HG03442 (cell line): ENCODE measurements around the gene C1R.
A peak's percentile ranks its signal among the peaks of the same experiment; 100 is the strongest.
"Not testable (repeated sequence)": the region's sequence is repeated elsewhere in the genome, so short reads cannot be mapped to it uniquely, and the experiment has no call there.

Experiments used
- ATAC-seq: cut with Tn5 transposase; IDR thresholded peaks from one replicate; pipeline ENCODE4 v1.9.1; 2021; ENCODE audit warnings: mild to moderate bottlenecking, moderate library complexity; ENCODE audit not compliant: unreplicated experiment

Gene C1R

GRCh38 chr12:7121324-7121723, 29.1 kb upstream of the C1R start:
- no peak for ATAC-seq

DNA sequence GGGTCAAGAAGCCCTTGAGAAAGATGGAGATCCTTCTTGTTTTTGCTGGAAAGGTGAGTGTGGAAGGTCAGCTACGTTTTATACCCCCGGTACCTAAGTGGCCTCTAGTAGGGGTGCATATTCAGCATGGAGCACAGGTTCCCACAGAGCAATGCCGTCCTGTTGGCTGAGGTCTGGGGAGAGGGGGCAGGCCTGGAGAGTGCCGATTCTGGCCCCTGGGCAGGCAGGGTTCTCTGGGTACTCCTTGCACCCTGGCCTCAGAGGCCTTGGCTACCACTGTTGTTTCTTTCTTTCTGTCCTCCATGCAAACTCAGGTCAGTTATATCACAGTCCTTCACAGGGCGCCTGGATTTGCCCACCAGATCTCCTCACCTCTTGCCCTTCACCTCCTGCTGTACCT, 27.9 kb upstream of the C1R start:
- no peak for ATAC-seq

DNA sequence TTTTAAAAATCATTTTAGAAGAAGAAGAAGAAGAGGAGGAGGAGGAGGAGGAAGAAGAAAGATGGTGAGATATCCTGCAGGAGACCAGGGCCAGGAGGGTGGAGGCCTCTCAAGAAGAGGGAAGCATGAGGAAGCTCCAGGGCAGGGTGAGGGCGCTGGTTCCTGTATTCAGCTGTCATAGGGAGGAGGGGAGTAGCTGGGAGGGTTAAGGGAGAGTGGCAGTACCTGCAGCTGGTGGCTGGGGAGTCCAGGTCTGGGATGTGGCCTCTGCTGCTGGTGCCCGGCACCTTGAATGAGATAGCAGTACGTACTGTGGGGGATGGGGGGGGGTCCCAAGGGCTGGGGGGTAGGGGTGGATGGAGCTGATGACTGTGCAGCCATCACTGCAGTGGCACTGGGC, 26.6 kb upstream of the C1R start:
- ATAC-seq: no peak

DNA sequence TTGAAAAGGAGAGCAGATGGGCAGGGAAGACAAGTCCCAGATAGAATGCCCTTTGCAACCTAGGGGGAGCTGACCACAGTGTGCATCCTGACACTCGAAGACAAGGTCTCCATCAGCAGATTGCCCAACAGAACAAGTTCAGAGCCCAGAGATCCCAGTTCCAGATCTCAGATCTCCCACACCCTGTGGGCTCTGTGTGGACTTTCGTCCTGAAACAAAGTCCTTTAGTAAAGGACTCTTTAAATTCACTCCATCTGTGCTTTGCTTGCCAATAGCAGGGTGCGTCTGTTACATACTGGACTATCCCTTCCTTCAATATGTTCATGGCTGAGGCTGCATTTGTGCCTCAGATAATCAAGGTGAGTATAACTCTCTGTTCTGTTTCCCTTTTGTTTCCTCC, 25.4 kb upstream of the C1R start:
- ATAC-seq: no peak

DNA sequence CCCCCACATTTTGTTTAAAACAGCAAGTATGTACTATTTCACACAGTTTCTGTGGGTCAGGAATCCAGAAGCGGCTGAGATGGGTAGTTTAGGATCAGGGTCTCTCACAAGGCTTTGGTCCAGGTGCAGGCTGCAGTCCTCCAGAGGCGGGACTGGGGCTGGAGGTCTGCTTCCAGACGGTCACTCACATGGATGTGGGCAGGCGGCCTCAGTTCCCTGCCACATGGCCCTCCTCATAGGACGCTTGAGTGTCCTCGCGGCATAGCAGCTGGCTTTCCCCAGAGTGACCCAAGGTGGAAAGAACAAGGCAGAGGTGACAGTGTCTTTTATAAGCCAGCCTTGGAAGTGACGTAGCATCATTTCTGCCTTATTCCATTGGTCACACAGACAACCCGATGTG, 24.7 kb upstream of the C1R start:
- ATAC-seq: no peak

GRCh38 chr12:7116196-7116595, 24.0 kb upstream of the C1R start:
- ATAC-seq: no peak

DNA sequence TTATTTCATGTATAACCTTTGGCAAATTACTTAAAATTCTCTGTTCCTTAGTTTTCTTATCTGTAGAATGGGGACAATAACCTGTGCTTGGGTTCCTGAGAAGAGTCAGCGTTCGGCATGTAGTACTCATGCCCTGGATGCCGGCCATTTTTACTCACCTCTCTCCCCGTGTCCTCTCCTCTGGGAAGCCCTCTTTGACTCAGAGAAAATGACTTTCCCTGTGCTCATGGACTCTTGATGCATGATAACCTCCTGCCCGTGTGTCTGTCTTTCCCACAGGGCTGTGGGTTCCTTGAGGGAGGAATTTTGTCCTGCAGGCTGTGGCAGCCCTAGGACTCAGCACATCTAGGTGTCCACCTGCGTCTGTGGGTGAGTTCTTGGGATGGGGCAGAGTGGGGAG, 22.6 kb upstream of the C1R start:
- ATAC-seq: no peak

DNA sequence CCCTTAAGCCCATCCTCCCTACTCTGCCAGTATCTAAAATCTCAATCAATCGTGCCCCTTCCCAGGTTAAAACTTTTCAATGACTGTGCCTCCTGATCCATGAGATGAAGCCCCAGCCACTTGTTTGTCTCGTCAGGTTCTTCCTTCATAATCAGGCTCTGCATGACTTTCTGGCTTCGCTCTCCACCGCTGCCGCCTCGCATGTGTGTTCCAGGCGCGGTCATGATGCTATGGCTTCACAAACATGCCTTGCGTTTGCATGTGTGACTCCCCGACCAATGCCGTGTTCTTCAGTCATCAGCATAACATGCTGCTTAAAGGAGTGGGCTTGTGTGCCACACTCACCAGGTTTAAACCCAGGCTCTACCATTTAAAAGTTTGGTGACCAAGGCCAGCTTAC, 21.8 kb upstream of the C1R start:
- ATAC-seq: no peak

DNA sequence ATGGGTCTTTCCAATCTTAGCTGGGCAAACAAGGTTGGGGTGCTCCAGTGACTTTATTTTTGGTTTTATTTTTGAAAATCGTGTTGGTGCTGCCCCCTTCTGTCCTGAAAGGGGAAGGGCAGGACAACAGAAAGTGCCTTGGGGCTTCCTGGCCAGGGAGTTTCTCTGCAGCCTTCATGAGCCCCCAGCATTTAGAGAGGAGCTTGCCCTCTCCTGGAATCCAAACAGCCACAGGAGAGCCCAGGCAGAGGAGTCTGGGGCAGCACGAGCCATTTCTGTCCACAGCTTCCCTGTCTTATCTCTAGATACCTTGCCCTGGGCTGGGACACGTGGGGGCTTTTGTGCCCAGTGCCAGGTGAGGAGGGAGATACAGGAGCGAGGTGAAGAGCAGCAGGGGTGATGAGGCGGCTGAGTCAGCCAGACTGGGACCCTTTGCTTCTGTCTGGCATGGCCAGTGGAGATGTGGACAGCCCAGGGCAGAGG, 21.2 kb upstream of the C1R start:
- ATAC-seq: no peak

DNA sequence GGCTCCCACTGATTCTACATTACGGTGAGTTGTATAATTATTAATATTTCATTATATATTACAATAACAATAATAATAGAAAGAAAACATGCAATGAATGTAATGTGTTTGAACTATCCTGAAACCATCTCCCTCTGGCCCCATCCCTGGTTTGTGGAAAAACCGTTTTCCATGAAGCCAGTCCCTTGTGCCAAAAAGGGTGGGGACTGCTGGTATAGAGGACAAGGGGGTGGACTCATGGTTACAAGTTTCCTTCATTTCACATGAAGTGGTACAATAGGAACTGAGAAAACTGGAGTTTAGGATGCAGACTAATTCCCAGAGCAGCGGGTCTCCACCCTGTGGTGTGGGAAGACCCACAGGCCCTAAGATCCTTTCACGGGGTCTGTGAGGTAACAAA, 19.8 kb upstream of the C1R start:
- no peak for ATAC-seq

- ATAC-seq: no peak
Measured at GRCh38 chr12:7110661-7111060, 18.4 kb upstream of the C1R start.

DNA sequence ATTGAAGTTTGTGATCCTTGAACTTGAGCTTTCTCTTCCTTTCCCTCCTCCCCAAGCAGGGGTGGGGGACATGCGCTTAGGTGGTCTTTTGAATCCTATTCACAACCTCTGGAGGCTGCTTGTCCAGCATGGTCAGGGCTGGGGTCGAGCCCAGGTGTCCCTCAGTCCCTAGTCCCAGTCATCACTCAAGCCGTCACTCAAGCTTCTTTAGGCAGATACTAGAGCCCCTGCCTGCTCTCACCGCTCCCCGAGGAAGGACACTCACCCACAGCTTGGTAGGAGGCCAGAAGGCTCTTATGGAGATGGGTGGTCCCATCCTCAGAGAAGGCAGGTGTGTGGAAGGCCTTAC, 17.3 kb upstream of the C1R start:
- no peak for ATAC-seq

DNA sequence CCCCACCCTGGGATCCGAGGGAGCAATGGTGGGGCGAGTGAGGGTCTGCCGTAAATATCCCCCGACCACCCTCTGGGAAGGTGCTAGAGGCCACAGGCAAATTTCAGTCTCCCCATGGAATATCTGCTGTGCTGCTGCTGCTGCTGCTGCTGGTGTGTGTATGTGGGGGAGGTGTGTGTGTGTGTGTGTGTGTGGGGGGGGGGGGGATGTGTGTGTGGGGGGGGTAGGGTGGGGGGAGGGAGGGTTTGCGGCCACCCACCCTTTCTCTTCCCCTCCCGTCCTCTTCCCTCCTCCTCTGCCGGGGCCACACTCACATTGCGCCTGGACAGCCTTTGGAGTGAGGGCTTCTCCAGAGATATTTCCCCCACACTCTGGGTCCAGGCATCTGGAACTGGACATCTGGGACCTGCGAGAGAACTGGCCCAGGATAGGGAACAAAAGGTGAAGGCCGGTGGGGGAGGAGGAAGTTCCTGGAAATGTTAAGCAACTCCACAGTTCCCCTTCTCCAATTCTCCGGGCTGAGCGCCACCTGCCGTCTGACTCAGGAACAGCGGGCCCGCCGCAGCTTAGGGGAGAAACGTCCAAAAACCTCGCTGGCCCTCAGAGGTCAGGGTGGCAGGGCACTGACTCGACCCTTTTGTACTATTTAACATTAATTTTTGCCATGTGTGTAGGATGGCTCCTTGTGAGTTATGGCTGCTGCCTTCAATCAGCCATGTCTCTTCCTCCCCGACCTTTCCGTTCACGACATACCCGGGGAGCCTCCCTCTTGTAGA, 16.7 kb upstream of the C1R start, which contains the start of gene C1RL:
TSS of gene C1RL (minus strand) at position 419 of the 776 bp plus-strand sequence. CDS start at position 385, 34 bp downstream.
- no peak for ATAC-seq

DNA sequence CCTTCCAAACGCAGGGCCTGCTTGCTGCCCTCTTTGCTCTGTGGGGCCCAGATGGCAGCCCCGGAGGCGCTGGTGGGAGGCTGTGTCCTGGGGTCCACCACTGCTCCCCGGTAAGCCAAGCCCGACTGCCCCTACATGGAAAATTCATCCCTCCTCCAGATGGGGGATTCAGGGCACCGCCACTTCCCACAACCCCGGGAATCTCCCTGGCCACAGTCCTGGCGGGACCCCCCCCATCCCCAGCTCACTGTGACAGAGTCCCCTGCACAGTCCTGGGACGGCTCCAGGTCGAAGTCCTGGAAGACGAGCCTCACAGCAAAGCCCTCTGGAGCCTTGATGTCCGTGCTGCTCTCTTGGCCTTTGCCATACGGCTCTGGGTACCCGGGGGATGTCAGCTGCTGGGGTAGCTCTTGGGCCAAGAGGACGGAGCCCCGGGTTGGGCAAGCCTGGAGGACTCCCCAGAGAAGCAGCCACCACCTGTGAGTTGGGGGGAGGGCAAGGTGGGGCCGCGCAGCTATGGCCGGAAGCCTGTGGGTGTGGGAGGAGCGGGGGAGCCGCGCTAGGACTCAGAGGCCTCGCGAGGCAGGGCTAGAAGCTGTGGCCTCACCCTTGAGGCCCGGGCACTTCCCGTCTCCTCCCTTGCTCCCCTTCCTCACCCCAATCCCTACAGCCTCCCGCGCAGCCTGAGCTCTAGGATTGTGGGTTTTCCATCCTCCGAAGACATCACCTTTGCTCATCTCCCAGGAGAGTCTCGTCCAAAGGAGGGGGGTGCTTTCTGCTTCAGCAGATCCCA, 16.0 kb upstream of the C1R start:
- ATAC-seq: peak; percentile 83

DNA sequence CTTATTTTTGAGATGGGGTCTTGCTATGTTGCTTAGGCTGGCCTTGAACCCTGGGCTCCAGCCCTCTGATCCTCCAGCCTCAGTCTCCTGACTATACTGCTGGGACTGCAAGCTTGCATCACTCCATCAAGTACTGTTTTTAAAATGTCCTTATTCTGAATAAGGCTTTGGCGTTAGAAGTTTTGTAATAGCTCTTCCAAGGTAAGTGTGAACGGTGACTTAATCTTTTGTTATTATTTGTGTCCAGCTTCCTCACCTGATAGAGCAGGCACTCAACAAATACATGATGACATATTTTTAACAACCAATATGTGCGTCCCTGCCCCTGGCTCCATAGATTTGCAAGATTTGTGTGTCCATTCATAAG, 15.4 kb upstream of the C1R start:
- ATAC-seq: no peak

DNA sequence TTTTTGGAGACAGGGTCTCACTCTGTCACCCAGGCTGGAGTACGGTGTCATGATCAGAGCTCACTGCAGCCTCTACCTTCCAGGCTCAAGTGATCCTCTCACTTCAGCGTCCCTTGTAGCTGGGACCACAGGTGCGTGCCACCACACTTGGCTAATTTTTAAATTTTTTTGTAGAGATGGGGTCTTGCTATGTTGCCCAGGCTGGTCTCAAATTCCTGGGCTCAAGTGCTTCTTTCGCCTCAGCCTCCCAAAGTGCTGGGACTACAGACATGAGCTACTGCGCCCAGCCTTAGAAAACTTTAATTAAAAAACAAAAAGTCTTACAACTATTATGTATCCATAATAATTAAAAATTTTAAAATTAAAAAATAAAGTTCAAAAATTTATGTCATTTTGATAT, 14.9 kb upstream of the C1R start:
- ATAC-seq: not testable (repeated sequence)

GRCh38 chr12:7106082-7106481, 13.8 kb upstream of the C1R start:
- ATAC-seq: no peak

- ATAC-seq: no peak
Measured at GRCh38 chr12:7103837-7104584, 11.8 kb upstream of the C1R start.

- no peak for ATAC-seq
Measured at GRCh38 chr12:7102582-7102981, 10.3 kb upstream of the C1R start.

DNA sequence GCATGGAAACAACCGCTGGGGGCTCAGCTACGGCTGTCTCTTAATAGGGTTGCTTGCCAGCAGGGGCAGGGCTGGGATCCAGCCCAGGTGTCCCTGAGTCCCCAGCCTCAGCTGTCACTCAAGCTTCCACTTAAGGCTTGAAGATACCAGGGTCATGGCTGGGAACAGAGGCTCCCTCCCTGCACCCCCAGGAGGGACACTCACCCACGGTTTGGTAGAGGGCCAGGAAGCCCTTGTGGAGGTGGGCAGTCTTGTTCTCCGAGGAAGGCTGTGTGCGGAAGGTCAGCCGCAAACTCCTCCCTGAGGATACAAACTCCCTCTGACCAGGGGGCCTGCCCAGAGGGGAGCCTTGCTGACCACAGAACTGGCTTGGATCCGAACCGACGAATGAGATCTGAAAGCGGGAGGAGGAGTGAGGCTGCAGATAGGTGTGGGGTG, 9.5 kb upstream of the C1R start:
- ATAC-seq: no peak

- no peak for ATAC-seq
Measured at GRCh38 chr12:7101047-7101693, 8.9 kb upstream of the C1R start.
